A673 (cell line): ENCODE results near the gene TENM3. TPM values are rescaled to one million over a fixed set of nuclear protein-coding genes. Genes with fewer than 3 reads are reported as not detected.

ENCODE experiments used
- BruUV-seq: library from RNA; stranded (reverse); fragments of 400-500 nt; replicated peaks from 2 replicates; lab custom pipeline; 2021; lab: Mats Ljungman, UMichigan
- CTCF ChIA-PET: fragments of 300-600 bp; sonication (Branson Sonifier 250); formaldehyde crosslinking; loops from one replicate; lab custom pipeline; 2022; ENCODE audit warnings: antibody characterized with exemption; lab: Charles Lee
- POLR2A ChIA-PET: fragments of 300-600 bp; sonication (Branson Sonifier 250); formaldehyde crosslinking; loops from one replicate; lab custom pipeline; 2022; ENCODE audit warnings: antibody characterized with exemption; ENCODE audit not compliant: low non-redundant PET; lab: Charles Lee
- DNase-seq: peaks from one replicate; pipeline ENCODE4 v3.0.0-alpha.2; 2015; ENCODE audit warnings: low spot score
- H3K27ac ChIP-seq: fragments of 200-600 bp; sonication (generic); 2 replicates; pipeline ENCODE4 v1.5.1; 2016; ENCODE audit warnings: mixed run types, low read depth, mild to moderate bottlenecking, mixed read lengths, antibody characterized with exemption, low read length; ENCODE audit not compliant: poor library complexity, severe bottlenecking
- H3K27me3 ChIP-seq: fragments of 200-600 bp; sonication (generic); replicated peaks from 2 replicates; pipeline ENCODE4 v1.6.1; 2017; ENCODE audit warnings: mixed run types, low read depth, mild to moderate bottlenecking, mixed read lengths, antibody characterized with exemption, low read length; ENCODE audit not compliant: insufficient read depth, poor library complexity
- H3K36me3 ChIP-seq: fragments of 200-600 bp; sonication (generic); 2 replicates; pipeline ENCODE4 v1.6.1; 2016; ENCODE audit warnings: mixed run types, mild to moderate bottlenecking, mixed read lengths, antibody characterized with exemption, low read length; ENCODE audit not compliant: insufficient read depth, poor library complexity, severe bottlenecking
- H3K4me1 ChIP-seq: fragments of 200-600 bp; sonication (generic); 2 replicates; pipeline ENCODE4 v1.6.1; 2017; ENCODE audit warnings: mixed run types, mild to moderate bottlenecking, mixed read lengths, antibody characterized with exemption, low read length; ENCODE audit not compliant: insufficient read depth, poor library complexity, severe bottlenecking
- H3K4me3 ChIP-seq: fragments of 200-600 bp; sonication (generic); 2 replicates; pipeline ENCODE4 v1.5.1; 2016; ENCODE audit warnings: low read depth, mixed run types, mild to moderate bottlenecking, mixed read lengths, low read length; ENCODE audit not compliant: poor library complexity, severe bottlenecking
- H3K9me3 ChIP-seq: fragments of 200-600 bp; sonication (generic); 2 replicates; pipeline ENCODE4 v1.6.1; 2016; ENCODE audit warnings: mixed run types, low read depth, mild to moderate bottlenecking, mixed read lengths, antibody characterized with exemption, low read length; ENCODE audit not compliant: poor library complexity, severe bottlenecking
- EZH2 ChIP-seq: fragments of 200-600 bp; sonication (generic); IDR thresholded peaks from 2 replicates; pipeline ENCODE4 v1.6.1; 2017; ENCODE audit warnings: borderline replicate concordance, low read depth, mild to moderate bottlenecking, mixed read lengths, antibody characterized with exemption, low read length; ENCODE audit not compliant: poor library complexity, severe bottlenecking
- intact Hi-C: fragments of 100-400 bp; cut with micrococcal nuclease; formaldehyde crosslinking; loops from one replicate; pipeline ENCODE4 v1.10.0; 2022; ENCODE audit not compliant: unreplicated experiment
- total RNA-seq: library from RNA; stranded (reverse); gene quantifications from 2 replicates; pipeline ENCODE4 v1.2.3, GENCODE V29; 2021
- TF ChIP-seq, protein P1 (sequence below): fragments of 300-800, 200-600 bp; sonication (generic); conservative IDR thresholded peaks from 2 replicates; pipeline ENCODE4 v1.5.1; 2017; ENCODE audit warnings: low read depth, mild to moderate bottlenecking, antibody characterized with exemption, low read length, moderate library complexity, mixed read lengths

TENM3 gene
- total RNA-seq, 1 experiment from 2014 or later, result 26.4 TPM

DNA sequence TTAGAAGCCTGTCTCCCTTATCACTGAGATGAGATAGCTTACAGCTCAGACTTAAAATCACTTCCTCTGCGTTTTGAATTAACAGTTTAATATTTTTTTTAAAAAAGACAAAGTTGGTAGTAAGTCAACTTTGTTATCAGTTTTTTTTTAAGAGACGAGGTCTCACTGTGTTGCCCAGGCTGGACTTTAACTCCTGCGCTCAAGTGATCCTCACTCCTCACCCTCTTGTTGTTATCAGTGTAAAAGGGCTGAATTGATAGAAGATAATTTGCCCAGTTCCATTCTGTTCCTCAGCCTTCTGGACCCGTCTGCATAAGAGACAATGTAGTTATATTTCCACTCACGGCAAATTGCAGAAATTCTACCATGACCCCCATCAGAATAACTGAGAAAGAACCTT lies 428.5 kb downstream of the TENM3 start:
- Histone ChIP-seq H3K27me3 (no peaks in the 10 kb centered on the region), H3K36me3 (no peaks in the 10 kb centered on the region), H3K4me1 (peaks cover 8% of the 10 kb centered on the region), H3K27ac (no peak overlapping the region), H3K9me3 (no peaks in the 10 kb centered on the region), H3K4me3 (no peak overlapping the region)
- no peak for DNase-seq
- no TSS peak for BruUV-seq
- ChIA-PET POLR2A (no interaction called here), CTCF (no interaction called here)
- intact Hi-C loops, result no loop called here
- TF ChIP-seq, protein P1, sequence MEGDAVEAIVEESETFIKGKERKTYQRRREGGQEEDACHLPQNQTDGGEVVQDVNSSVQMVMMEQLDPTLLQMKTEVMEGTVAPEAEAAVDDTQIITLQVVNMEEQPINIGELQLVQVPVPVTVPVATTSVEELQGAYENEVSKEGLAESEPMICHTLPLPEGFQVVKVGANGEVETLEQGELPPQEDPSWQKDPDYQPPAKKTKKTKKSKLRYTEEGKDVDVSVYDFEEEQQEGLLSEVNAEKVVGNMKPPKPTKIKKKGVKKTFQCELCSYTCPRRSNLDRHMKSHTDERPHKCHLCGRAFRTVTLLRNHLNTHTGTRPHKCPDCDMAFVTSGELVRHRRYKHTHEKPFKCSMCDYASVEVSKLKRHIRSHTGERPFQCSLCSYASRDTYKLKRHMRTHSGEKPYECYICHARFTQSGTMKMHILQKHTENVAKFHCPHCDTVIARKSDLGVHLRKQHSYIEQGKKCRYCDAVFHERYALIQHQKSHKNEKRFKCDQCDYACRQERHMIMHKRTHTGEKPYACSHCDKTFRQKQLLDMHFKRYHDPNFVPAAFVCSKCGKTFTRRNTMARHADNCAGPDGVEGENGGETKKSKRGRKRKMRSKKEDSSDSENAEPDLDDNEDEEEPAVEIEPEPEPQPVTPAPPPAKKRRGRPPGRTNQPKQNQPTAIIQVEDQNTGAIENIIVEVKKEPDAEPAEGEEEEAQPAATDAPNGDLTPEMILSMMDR, result no peak
- no peak for TF ChIP-seq EZH2

DNA sequence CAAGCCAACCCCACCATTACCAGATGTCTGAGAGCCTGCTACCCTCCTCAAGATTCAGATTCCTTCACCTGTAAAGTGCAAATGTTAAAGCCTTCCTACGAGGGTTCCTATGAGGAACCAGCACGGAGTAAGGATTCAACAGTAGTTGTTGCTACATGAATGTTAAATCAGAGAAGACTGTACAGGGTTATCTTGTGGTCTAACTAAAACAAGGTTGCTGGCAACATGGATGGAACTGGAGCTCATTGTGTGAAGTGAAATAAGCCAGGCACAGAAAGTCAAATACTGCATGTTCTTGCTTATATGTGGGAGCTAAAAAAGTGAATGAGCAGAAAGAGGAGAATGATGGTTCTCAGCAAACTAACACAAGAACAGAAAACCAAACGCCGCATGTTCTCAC lies 435.4 kb downstream of the TENM3 start:
- Histone ChIP-seq H3K4me1 (peaks cover 8% of the 10 kb centered on the region), H3K36me3 (no peaks in the 10 kb centered on the region), H3K4me3 (no peak overlapping the region), H3K27me3 (no peaks in the 10 kb centered on the region), H3K27ac (no peak overlapping the region), H3K9me3 (no peaks in the 10 kb centered on the region)
- CTCF ChIA-PET, result no interaction called here
- no peak for DNase-seq
- TF ChIP-seq, protein P1, result no peak
- TF ChIP-seq EZH2, result no peak
- no TSS peak for BruUV-seq
- POLR2A ChIA-PET, result no interaction called here
- intact Hi-C loops, result no loop called here

DNA sequence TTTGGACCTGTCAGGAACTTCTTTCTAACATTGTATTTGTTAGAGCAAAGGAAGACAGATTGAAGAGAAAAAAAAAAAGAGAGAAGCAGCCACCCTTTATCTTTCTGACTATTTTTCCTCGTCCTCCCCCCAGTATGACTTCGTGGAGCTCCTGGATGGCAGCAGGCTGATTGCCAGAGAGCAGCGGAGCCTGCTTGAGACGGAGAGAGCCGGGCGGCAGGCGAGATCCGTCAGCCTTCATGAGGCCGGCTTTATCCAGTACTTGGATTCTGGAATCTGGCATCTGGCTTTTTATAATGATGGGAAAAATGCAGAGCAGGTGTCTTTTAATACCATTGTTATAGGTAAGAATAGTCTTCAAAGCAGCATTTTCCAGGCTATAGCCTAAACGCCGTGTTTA lies 436.3 kb downstream of the TENM3 start:
- ChIA-PET POLR2A (no interaction called here), CTCF (no interaction called here)
- Histone ChIP-seq H3K4me1 (peaks cover 12% of the 10 kb centered on the region), H3K4me3 (no peak overlapping the region), H3K27ac (no peak overlapping the region), H3K36me3 (no peaks in the 10 kb centered on the region), H3K27me3 (no peaks in the 10 kb centered on the region), H3K9me3 (no peaks in the 10 kb centered on the region)
- BruUV-seq, result no TSS peak
- TF ChIP-seq, protein P1, result no peak
- no peak for TF ChIP-seq EZH2
- no peak for DNase-seq
- intact Hi-C loops, result no loop called here
